GM19463 (cell line): ENCODE data around the gene DOHH.

Experiments used
- ATAC-seq: cut with Tn5 transposase; IDR thresholded peaks from one replicate; pipeline ENCODE4 v1.9.1; 2021; ENCODE audit warnings: mild to moderate bottlenecking, moderate library complexity; ENCODE audit not compliant: unreplicated experiment

DOHH gene

GRCh38 chr19:3443840-3444694 lies 56.4 kb downstream of the DOHH start:
- no peak for ATAC-seq

GRCh38 chr19:3442487-3443071 lies 57.9 kb downstream of the DOHH start:
- no peak for ATAC-seq

GRCh38 chr19:3441986-3442329 lies 58.5 kb downstream of the DOHH start:
- no peak for ATAC-seq

- no peak for ATAC-seq
Observed at GRCh38 chr19:3441089-3441985, 59.1 kb downstream of the DOHH start.
